Measurements from ENCODE around the gene C10orf67.
A peak's percentile ranks its signal among the peaks of the same experiment; 100 is the strongest.

The C10orf67 gene

GRCh38 chr10:23194966-23195845, 149.4 kb downstream of the C10orf67 start:
- no peak for DNase-seq

GRCh38 chr10:23194471-23194965, 150.1 kb downstream of the C10orf67 start:
- DNase-seq, result no peak

- no peak for DNase-seq
These were observed 151.0 kb downstream of the C10orf67 start for GRCh38 chr10:23193435-23194074.

DNA sequence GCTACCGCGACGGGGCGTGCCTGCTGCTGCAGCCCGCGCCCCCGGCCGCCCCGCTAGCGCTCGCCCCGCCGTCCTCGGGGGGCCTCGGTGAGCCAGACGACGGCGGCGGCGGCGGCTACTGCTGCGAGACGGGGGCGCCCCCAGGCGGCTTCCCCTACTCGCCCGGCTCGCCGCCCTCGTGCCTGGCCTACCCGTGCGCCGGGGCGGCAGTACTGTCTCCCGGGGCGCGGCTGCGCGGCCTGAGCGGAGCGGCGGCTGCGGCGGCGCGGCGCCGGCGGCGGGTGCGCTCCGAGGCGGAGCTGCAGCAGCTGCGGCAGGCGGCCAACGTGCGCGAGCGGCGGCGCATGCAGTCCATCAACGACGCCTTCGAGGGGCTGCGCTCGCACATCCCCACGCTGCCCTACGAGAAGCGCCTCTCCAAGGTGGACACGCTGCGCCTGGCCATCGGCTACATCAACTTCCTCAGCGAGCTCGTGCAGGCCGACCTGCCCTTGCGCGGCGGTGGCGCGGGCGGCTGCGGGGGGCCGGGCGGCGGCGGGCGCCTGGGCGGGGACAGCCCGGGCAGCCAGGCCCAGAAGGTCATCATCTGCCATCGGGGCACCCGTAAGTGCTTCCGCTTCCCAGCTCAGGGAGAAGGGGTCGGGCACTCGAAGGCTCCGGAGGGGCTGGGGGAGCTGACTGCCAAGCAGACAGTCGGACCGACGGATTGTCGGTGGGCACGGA, 151.7 kb downstream of the C10orf67 start:
- no peak for DNase-seq

- peak; percentile 15 for DNase-seq
These were observed 152.6 kb downstream of the C10orf67 start, which contains the start of gene PTF1A for GRCh38 chr10:23191764-23192711. Gene PTF1A (plus strand): TSS chr10:23192312. CDS start chr10:23192531, 219 bp downstream.

GRCh38 chr10:23190872-23191763, 153.5 kb downstream of the C10orf67 start:
- DNase-seq, result no peak

- DNase-seq, result no peak
These were observed 155.6 kb downstream of the C10orf67 start for GRCh38 chr10:23189024-23189423.

GRCh38 chr10:23187155-23187554, 157.4 kb downstream of the C10orf67 start:
- DNase-seq, result no peak

DNA sequence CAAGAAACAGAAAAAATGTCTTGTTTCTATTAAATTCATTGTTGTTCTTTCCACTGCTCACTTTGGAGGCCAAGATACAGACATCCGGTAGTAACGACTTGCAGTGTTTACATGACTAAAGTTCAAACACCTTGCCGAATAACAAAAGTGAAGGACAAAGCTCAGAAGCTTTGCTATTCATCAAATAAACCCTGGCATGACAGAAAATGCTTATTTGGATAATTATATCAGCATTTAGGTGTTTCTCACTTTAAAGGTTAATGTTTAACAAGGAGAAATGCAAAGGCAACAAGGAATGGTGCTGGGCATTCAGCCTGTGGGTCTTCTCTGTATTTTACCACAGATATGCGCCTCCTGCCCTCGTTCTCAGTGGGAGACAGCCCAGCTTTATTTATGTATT, 157.9 kb downstream of the C10orf67 start:
- DNase-seq, result no peak

DNA sequence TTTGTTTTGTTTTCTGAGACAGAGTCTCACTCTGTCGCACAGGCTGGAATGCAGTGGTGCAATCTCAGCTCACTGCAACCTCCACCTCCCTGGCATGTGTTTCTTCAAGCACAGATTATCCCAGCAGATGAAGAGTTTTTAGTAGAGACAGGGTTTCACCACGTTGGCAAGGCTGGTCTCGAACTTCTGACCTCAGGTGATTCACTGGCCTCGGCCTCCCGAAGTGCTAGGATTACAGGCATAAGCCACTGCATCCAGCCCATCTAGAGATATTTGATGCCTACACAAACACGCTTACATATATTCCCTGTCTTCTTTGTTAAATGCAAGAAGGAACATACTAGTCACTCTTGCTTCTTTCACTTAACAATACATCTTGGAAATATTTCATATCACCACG, 158.4 kb downstream of the C10orf67 start:
- no peak for DNase-seq

GRCh38 chr10:23174977-23175512, 169.6 kb downstream of the C10orf67 start:
- no peak for DNase-seq

DNA sequence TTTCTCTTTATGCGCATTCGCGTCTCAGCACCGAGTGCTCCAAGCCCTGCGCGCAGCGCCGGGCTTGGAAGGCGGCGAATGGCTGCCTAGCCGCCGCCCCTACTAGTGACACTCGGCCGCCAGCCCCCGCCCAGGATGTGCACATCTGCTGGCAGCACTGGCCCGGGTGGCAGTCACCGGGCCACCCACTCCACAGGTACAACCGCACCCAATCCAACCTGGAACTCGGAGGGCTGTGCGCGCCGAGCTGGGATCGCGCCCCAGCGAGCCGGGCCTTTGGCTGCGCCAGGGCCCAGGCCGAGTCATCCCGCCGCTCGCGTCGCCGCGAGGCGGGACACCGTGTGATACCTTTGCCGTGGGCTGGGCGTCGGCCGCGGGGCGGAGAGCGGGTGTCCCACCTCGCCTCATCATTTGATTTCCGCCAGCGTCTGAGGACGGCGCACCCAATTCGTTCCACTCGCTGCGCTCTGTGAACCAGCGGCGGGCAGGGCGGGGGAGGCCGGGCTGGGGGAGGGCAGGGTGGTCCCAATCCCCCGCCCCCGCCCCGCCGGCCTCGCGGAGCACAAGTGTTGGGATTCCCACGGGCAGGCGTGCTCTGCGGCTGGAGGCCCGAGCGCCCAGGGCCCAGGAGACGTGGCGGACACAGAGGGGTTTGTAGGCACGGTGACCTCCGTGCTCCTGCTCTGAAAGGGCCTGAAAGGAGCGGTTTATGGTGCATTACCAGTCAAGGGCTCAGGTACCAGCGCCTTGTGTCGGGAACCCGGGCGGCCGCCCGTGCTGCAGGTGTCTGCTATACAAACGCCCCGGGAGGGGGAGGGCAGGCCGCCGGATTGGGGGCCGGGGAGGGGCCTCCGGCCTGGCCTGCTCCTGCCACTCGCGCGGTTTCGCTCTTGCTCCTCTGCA, 170.3 kb downstream of the C10orf67 start:
- no peak for DNase-seq

DNA sequence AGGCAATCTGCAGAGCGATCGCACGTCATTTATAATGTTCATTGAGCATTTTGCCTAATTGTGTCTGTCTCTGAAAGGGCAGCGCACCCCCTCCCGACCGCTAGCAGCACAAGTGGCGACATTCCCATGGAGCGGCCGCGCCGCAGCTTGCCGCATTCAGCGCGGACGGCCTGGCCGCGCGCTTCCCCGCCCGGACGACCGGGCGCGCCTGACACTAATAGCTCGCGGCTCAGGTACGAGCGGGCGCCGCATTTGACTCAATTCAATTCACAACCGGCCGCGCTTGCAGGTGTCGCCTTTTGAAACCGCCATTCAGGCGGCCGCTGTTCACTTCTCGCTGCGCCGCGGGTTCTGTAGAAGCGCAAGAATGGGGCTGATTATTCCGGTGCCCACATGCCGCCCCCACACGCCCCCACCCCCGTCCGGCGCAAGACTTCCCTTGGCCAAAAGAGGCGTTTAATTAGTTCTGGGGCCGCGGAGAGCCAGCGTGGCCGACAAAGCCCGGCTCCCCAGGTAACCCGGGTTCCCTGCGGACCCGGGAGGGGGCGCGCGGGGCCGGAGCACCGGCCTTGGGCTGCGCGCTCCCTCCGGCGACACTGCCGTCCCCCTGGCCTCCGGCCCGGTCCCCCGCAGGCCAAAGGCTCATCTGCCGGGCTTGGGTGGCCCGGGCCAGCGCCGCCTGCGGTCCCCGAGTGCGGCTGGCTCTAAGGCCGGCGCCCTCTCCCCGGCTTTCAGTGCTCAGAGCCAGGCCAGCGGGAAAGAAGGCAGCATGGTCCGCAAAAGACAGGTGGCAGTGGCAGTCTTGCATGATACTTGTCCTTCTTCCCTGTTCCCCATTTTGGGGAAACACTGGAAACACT, 171.2 kb downstream of the C10orf67 start:
- no peak for DNase-seq

DNA sequence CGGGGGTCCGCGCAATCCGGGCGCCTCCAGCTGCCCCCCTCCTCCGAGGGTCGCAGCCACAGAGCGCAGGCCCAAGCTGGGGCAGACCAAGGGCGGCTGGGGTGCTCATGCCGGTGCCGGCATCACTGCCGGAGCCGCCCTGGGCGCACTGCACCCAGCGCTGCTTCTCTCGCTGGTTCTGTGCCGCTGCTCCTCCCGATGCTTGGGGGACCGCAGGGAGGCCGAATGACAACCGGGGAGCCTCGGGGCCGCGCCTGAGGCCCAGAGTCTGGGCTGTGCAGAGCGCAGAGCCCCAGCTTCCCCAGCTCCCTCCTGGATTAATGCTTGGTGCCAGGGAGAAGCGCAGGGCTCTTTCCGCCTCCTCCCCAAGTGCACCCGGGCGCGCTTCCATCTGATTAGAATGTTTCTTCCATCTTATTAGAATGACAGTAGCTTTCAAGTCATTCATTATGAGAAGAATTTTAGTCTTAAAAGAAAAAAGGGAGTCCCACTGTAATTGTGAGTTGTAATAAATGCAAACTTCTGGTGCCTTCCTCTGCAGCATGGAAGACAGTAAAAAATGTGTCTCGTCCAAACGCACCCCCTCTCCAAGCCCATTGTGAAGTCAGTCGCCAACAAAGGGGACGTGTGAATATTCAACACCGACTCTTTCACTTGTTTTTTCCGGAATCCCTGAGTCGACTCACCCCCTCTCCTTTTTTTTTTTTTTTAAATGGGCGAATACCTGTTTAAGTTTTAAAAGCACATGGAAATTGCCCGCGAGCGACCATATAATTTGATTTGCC, 172.0 kb downstream of the C10orf67 start:
- no peak for DNase-seq

DNA sequence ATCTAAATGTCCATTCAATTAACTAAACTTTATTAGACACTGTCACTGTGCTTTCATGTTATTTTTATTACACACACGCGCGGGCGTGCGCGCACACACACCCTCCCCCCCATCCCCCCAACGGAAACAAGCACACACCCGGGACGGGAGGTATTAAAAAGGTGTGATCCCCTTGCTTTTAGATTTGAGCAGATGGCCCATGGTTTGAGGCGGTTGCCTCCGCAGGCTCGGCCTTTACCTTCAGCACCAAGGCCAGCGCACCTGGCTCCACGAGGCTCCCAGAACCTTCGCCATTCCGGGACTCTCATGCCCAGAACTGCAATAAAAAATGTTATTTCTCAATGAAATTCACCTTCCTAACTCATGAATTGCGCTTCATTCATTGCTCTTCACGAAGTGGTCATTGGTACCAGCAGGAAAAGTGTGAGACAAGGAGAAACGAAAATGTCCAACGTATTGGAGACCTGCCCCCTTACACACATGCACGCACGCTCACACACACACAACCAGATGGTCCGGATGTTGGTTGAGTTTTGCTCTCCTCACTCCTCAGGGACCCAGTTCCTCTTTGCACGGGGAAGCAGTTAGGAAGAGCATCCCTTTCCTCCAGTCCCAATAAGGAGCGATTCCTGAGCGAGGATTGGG, 173.2 kb downstream of the C10orf67 start:
- DNase-seq, result no peak

GRCh38 chr10:23158370-23158769, 186.2 kb downstream of the C10orf67 start:
- peak; percentile 59 for DNase-seq

DNA sequence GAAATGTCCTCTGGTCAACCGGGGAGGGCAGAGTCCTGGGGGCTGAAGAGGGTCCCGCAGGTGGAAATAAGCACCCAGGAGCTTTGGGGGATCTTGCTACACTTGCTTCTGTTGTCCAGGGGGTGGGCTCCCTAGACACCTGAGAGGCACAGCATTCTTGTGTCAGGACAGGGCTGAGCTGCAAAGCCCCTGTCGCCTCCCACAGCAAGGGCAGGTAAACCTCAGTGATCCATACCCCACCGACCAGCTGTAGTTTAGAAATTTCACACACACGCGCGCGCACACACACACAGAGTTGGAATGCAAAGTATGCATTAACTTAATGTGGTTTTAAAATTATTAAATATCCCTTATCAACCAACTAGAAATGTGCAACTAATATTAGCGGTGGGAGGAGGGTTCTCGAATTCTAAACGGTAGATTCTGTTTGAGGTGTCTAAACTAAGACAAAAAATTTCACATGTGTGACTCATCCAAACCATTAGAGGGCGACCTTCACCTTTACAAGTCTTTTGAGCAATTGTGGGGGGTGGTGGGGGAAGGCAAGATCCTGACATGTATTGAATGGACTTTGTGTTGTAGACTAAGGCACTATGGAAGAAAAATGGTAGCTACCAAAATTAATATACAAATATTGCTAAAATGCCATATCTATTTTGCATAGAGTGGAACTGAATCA, 186.8 kb downstream of the C10orf67 start:
- DNase-seq, result peak; percentile 35

All from NCI-H1092 treated with DMSO at 0.1 percent for 48 hours (cell line).